ENCODE measurements around the gene LSM14A. TPM values are rescaled to one million over a fixed set of nuclear protein-coding genes. Genes with fewer than 3 reads are reported as not detected.
A peak's percentile ranks its signal among the peaks of the same experiment; 100 is the strongest.
"Not testable (repeated sequence)": the region's sequence is repeated elsewhere in the genome, so short reads cannot be mapped to it uniquely, and the experiment has no call there.

Gene LSM14A
- total RNA-seq, 1 experiment from 2014 or later: 63.8 TPM

GRCh38 chr19:34225659-34226015, 53.3 kb downstream of the LSM14A start:
- DNase-seq (ENCODE audit: extremely low read depth, low read depth): no peak

GRCh38 chr19:34226036-34226435, 53.7 kb downstream of the LSM14A start:
- no peak for DNase-seq (ENCODE audit: extremely low read depth, low read depth)

GRCh38 chr19:34228347-34228746, 56.0 kb downstream of the LSM14A start:
- DNase-seq (ENCODE audit: extremely low read depth, low read depth): no peak

- DNase-seq (ENCODE audit: extremely low read depth, low read depth): no peak
These were observed 56.5 kb downstream of the LSM14A start for GRCh38 chr19:34228762-34229161.

- no peak for DNase-seq (ENCODE audit: extremely low read depth, low read depth)
These were observed 57.4 kb downstream of the LSM14A start for GRCh38 chr19:34229721-34230120.

GRCh38 chr19:34230820-34231219, 58.5 kb downstream of the LSM14A start:
- DNase-seq (ENCODE audit: extremely low read depth, low read depth): no peak

GRCh38 chr19:34231439-34231838, 59.1 kb downstream of the LSM14A start:
- no peak for DNase-seq (ENCODE audit: extremely low read depth, low read depth)

GRCh38 chr19:34232566-34233481, 60.5 kb downstream of the LSM14A start:
- no peak for DNase-seq (ENCODE audit: extremely low read depth, low read depth)

- DNase-seq (ENCODE audit: extremely low read depth, low read depth): no peak
These were observed 63.2 kb downstream of the LSM14A start for GRCh38 chr19:34235425-34235940.

GRCh38 chr19:34236035-34236987, 64.0 kb downstream of the LSM14A start:
- no peak for DNase-seq (ENCODE audit: extremely low read depth, low read depth)

GRCh38 chr19:34237283-34237682, 65.0 kb downstream of the LSM14A start:
- DNase-seq (ENCODE audit: extremely low read depth, low read depth): no peak

GRCh38 chr19:34237939-34238338, 65.6 kb downstream of the LSM14A start:
- DNase-seq (ENCODE audit: extremely low read depth, low read depth): no peak

- DNase-seq (ENCODE audit: extremely low read depth, low read depth): peak; percentile 19
These were observed 69.4 kb downstream of the LSM14A start for GRCh38 chr19:34241513-34242337.

- not testable (repeated sequence) for DNase-seq (ENCODE audit: extremely low read depth, low read depth)
These were observed 71.0 kb downstream of the LSM14A start for GRCh38 chr19:34243138-34243875.

- DNase-seq (ENCODE audit: extremely low read depth, low read depth): no peak
These were observed 71.7 kb downstream of the LSM14A start for GRCh38 chr19:34243876-34244578.

- DNase-seq (ENCODE audit: extremely low read depth, low read depth): no peak
These were observed 72.5 kb downstream of the LSM14A start for GRCh38 chr19:34244611-34245299.

- DNase-seq (ENCODE audit: extremely low read depth, low read depth): no peak
These were observed 74.0 kb downstream of the LSM14A start for GRCh38 chr19:34246340-34246739.

GRCh38 chr19:34248941-34249340, 76.6 kb downstream of the LSM14A start:
- no peak for DNase-seq (ENCODE audit: extremely low read depth, low read depth)
